ENCODE results near the gene APBB2.
"Not testable (repeated sequence)": the region's sequence is repeated elsewhere in the genome, so short reads cannot be mapped to it uniquely, and the experiment has no call there.

APBB2 gene

DNA sequence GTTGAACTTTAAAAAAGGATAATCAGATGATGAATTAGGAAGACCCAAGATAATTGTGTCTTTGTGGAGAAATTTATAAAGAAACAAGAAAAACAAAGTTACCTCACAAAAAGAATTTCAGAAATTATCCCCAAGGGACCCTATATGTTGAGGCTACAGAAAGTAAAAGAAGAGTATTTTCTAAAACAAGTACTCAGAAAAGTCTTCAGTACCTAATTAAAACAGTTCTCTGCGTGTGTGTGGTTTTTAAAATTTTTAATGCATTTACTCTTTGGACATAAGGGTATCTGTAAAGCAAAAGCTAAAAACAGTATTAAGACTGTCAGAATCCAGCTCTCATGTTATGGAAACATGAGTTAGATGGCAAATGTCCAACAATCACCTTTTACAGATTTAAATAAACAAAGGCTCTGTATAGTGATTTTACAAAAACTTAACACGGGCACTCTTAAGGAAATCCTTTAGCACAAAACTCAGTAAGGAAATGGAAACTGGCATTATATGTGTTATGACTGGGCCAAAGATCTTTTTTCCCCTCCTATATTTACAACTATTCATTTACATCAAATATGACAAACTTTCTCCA lies 277.1 kb downstream of the APBB2 start:
- no peak for DNase-seq (ENCODE audit: low read depth)

DNA sequence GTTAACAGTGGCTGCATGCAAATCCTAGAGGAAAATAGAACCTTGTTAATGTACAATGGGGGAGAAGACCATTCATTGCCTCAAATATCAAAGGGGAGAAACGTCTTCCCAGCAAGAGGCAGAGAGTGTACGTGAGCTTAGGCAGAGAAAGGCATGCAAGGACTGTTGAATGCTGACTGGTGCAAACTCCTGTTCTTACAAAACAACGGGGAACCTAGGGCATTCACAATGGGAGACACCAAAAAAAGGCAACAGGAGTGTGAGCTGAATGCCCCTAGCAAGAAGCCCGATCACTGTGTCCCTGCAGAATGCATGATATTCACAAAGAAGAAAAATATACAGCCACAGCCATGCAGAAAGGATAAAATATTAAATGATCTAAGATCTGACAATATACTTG lies 279.7 kb downstream of the APBB2 start:
- no peak for DNase-seq (ENCODE audit: low read depth)

- DNase-seq (ENCODE audit: low read depth), result no peak
These were observed 280.9 kb downstream of the APBB2 start for GRCh38 chr4:40933272-40934053.

- no peak for DNase-seq (ENCODE audit: low read depth)
These were observed 282.5 kb downstream of the APBB2 start for GRCh38 chr4:40931841-40932240.

- no peak for DNase-seq (ENCODE audit: low read depth)
These were observed 283.1 kb downstream of the APBB2 start for GRCh38 chr4:40931238-40931637.

DNA sequence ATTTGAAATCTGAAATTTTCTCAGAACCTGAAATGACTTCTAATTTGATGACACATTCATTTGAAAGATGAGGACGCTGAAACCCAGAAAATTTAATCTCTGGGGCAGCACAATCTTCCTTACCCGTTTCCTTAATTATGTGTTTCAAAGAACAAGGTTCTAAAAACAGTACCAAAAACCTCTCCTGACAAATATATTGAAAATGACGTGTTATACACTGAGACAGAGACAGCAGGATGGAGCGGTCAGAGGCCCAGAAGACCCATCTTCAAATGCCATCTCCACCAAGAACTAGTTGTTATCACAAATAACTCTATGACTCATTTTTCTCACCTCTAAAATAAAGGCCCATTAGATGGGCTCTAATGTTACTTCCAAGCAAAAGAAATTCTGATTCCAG lies 287.3 kb downstream of the APBB2 start:
- DNase-seq (ENCODE audit: low read depth), result no peak

- DNase-seq (ENCODE audit: low read depth), result no peak
These were observed 289.6 kb downstream of the APBB2 start for GRCh38 chr4:40924793-40925117.

DNA sequence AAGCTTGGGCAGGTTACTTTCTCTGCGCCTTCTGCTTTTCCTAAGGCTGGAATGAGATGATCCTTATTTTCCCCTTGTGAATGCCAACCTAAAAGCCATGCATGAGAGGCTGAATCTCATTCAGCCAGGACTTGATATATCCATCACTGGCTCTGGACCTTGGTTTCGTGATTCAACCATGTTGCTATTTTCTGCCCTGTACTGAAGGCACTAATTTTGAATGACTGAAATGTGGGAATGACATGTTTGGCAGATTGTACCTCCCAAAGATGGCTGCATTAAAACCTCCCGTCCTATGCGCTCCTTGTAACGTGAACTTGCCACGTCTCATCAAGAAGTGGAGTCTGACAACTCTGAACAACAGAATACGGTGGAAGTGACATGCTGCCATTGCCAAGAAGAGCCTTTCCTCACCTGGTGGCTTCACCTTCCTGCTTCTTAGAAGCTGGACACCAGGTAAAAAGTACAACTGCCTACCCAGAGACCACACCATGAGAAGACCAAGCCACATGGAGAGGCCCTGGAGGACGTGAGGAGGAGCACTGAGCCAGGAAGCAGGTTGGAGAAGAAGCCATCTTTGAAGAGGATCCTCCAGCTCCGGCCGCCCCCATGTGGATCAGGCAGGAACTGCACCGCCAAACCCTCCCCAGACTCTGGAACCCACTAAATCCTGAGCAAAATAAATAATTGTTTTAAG lies 290.1 kb downstream of the APBB2 start:
- no peak for DNase-seq (ENCODE audit: low read depth)

GRCh38 chr4:40923316-40924095 lies 290.8 kb downstream of the APBB2 start:
- no peak for DNase-seq (ENCODE audit: low read depth)

DNA sequence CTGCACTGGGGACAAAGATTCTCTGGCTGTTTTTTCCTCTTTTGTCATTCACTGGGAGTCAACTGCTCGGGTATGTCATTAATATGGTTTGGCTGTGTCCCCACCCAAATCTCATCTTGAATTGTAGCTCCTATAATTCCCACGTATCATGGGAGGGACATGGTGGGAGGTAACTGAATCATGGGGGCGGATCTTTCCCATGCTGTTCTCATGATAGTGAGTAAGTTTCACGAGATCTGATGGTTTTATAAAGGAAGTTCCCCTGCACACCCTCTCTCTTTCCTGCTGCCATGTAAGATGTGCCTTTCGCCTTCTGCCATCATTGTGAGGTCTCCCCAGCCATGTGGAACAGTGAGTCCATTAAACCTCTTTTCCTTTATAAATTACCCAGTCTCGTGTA lies 294.4 kb downstream of the APBB2 start:
- DNase-seq (ENCODE audit: low read depth), result not testable (repeated sequence)

DNA sequence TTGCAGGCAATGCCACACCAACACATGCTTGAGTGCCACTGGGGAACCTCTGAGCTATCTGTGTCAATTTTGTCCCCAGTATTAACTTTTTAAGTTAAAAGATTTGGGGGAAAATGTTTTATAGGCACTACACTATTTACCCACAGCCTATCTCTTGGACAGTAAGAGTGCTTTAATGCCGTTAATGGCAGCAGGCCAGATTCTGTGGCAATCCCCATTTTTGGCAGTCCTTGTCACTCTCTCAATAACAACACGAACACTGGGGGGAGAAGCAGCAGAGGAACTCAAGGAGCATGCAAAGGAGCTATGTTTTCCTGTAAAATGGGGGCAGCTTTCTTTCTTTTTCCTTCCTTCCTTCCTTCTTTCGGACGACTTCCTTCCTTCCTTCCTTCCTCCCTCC lies 296.0 kb downstream of the APBB2 start:
- peak; percentile 76 for DNase-seq (ENCODE audit: low read depth)

- no peak for DNase-seq (ENCODE audit: low read depth)
These were observed 297.5 kb downstream of the APBB2 start for GRCh38 chr4:40916880-40917279.

DNA sequence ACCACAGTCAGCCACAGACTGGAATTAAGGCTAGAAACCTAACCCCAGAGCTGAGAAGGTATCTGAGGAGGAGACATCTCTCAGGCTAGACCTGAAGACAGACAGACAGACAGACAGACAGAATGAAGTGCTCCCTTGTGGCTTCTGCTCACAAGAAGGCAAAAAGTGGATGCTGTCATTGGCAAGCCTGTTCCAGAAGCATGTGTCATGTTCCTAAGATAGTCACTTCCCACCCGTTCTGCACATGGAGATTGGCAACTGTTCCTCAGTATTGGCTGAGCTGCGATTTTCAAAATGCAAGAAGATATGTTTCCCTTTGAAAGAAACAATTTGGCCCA lies 298.2 kb downstream of the APBB2 start:
- peak; percentile 62 for DNase-seq (ENCODE audit: low read depth)

GRCh38 chr4:40915318-40916217 lies 298.8 kb downstream of the APBB2 start:
- no peak for DNase-seq (ENCODE audit: low read depth)

DNA sequence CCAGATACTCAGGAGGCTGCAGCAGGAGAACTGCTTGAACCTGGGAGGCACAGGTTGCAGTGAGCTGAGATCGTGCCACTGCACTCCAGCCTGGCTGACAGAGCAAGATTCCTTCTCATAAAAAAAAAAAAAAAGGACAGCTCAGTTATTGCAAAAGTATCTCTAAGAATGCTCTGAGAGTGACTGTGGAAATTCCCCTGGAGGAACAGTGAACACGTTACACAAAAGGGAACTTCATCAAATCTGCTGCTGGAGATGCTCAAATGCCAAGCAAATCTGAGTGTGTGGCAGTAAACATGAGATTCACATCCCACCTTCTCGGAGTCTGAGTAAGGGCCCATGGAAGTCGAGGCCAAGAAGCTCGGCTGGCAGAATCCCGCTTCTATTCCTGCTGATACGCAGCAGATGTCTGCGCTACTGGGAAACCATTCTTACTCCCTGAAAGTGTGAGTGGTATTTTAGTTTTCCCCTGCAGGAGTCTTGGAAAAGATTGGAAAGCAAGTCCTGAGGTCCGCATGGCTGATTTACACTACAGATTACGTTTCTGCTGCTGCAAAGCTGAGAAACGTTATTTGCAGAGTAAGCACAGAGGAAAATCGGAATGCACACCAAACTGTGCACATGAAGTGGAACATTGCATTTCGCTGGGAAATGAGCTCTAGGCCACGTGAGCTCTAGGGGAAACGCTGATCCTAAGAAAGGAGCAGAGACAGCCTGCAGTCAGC lies 301.7 kb downstream of the APBB2 start:
- DNase-seq (ENCODE audit: low read depth), result no peak

DNA sequence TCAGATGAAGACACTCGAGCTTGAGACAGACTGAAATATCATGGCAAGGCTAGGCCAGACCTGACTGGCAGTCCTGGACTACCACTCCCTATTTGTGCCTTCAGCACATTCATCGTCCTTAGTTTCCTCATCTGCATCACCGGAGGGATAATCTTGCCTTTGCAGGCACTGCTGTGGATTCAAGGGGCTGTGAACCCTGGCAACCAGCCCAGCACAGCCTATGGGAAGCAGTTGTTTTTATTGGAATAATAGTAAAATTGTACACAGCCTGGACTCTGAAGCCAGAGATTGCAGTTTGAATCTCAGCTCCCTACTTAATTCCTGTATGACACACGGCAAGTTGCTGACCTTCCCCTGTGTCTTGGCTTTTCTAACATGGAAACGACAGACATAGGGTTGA lies 303.6 kb downstream of the APBB2 start:
- DNase-seq (ENCODE audit: low read depth), result no peak

- no peak for DNase-seq (ENCODE audit: low read depth)
These were observed 304.9 kb downstream of the APBB2 start for GRCh38 chr4:40909363-40909876.

DNA sequence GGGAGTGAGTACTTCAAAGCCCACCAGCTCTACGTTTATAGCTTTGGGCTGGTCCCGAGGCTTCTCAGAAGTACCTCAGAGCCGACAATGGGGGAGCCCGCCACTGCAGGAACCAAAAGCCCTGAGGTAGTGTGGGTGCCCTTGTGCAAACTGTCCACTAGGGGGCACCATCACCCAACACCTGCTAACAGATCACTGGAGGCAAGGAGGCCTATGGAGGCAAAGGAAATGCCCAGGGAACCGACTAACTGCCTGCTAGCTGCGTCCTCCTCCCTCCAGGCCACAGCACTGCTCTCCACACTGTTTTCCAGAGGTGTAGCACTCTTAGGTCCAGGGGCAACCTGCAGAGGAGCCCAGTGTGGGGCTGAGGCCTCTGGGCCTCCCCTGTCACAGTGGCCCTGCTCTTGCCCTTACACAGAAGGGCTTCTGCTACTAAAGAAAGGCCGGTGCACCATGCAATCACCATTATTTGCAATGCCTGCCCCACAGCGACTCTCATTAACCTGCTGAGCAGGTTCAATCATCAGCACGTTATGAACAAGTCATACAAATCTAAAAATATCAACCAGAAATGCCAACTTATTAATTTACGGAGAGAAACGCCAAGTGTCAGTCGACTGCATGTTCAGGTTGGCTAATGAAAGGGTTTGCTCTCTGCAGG lies 305.5 kb downstream of the APBB2 start:
- DNase-seq (ENCODE audit: low read depth), result peak; percentile 59

GRCh38 chr4:40908297-40908696 lies 306.0 kb downstream of the APBB2 start:
- DNase-seq (ENCODE audit: low read depth), result no peak

GRCh38 chr4:40905414-40905813 lies 308.9 kb downstream of the APBB2 start:
- no peak for DNase-seq (ENCODE audit: low read depth)

All from GM04504 (cell line).